ENCODE data around the gene B4GAT1. TPM values are rescaled to one million over a fixed set of nuclear protein-coding genes. Genes with fewer than 3 reads are reported as not detected.

The B4GAT1 gene
- 10 to 100 TPM; 39.7 to 62.0 (median 47.6) TPM for total RNA-seq

GRCh38 chr11:66347425-66348276 lies at the start of gene B4GAT1:
Gene B4GAT1, minus strand, starts transcription at chr11:66347629. Its CDS starts 84 bp downstream, at chr11:66347545.
- TF ChIP-seq POLR2AphosphoS5 (IDR thresholded peaks at IDR 0.05) (peak; percentile 35), CTCF (IDR thresholded peaks at IDR 0.05) (no peak), POLR2A (IDR thresholded peaks at IDR 0.05) (peak; percentile 33 to 43), EP300 (IDR thresholded peaks at IDR 0.05) (no peak)
- peak within 1 kb of the TSS; percentile 66 to 97 for H3K4me3 ChIP-seq
- WGBS, 2 donors (ENCODE audit: low coverage in 1 of 2): 0% methylated on average over 12 of the region's 101 CpGs; no CpG with 5 or more reads in 1 of the 2 donors
- ATAC-seq: peak; percentile 82
- H3K27me3 ChIP-seq: no peaks in the 10 kb centered on the region
- peak within 1 kb of the TSS; percentile 81 to 96 (median 90) for H3K27ac ChIP-seq
- peaks cover 0 to 53% (median 28%) of the 10 kb centered on the region in 3 donors for H3K4me1 ChIP-seq
- no peaks in the 10 kb centered on the region for H3K36me3 ChIP-seq
- H3K9me3 ChIP-seq: no peaks in the 10 kb centered on the region

- 60 to 70% methylated on average over 2 to 3 of the region's 3 CpGs for WGBS, 2 donors (ENCODE audit: low coverage in 1 of 2)
These were observed 46.5 kb upstream of the B4GAT1 start for GRCh38 chr11:66393954-66394353.

GRCh38 chr11:66391322-66391721 lies 43.9 kb upstream of the B4GAT1 start:
- WGBS, 2 donors (ENCODE audit: low coverage in 1 of 2): 76 to 79% methylated on average over 6 of the region's 6 CpGs
- Histone ChIP-seq H3K36me3 (no peaks in the 10 kb centered on the region), H3K4me1 (peaks cover 0 to 10% (median 0%) of the 10 kb centered on the region in 3 donors), H3K27ac (no peak overlapping the region), H3K27me3 (no peaks in the 10 kb centered on the region), H3K4me3 (no peak overlapping the region), H3K9me3 (no peaks in the 10 kb centered on the region)
- ATAC-seq: no peak
- no peak for TF ChIP-seq CTCF (IDR thresholded peaks at IDR 0.05)
- TF ChIP-seq POLR2AphosphoS5 (IDR thresholded peaks at IDR 0.05): no peak
- TF ChIP-seq EP300 (IDR thresholded peaks at IDR 0.05): no peak
- no peak for TF ChIP-seq POLR2A (IDR thresholded peaks at IDR 0.05)

More at GRCh38 chr11:66393954-66394353, 46.5 kb upstream of the B4GAT1 start:
- no peaks in the 10 kb centered on the region for H3K9me3 ChIP-seq
- ATAC-seq: no peak
- H3K27me3 ChIP-seq: no peaks in the 10 kb centered on the region
- no peak overlapping the region for H3K4me3 ChIP-seq
- peaks cover 0 to 5% (median 0%) of the 10 kb centered on the region in 3 donors for H3K4me1 ChIP-seq
- TF ChIP-seq CTCF (IDR thresholded peaks at IDR 0.05): no peak
- TF ChIP-seq POLR2AphosphoS5 (IDR thresholded peaks at IDR 0.05): no peak
- TF ChIP-seq EP300 (IDR thresholded peaks at IDR 0.05): no peak
- TF ChIP-seq POLR2A (IDR thresholded peaks at IDR 0.05): no peak
- H3K27ac ChIP-seq: no peak overlapping the region
- no peaks in the 10 kb centered on the region for H3K36me3 ChIP-seq

GRCh38 chr11:66388780-66389386 lies 41.5 kb upstream of the B4GAT1 start:
- Histone ChIP-seq H3K27ac (no peak overlapping the region), H3K9me3 (no peaks in the 10 kb centered on the region), H3K4me3 (no peak overlapping the region), H3K27me3 (peaks cover 6% of the 10 kb centered on the region), H3K36me3 (no peaks in the 10 kb centered on the region), H3K4me1 (peaks cover 0 to 11% (median 0%) of the 10 kb centered on the region in 3 donors)
- TF ChIP-seq POLR2AphosphoS5 (IDR thresholded peaks at IDR 0.05): no peak
- peak; percentile 26 to 78 (median 51) for TF ChIP-seq CTCF (IDR thresholded peaks at IDR 0.05)
- ATAC-seq: peak; percentile 32
- WGBS, 2 donors (ENCODE audit: low coverage in 1 of 2): 23 to 30% methylated on average over 6 to 8 of the region's 8 CpGs

All from gastroesophageal sphincter (tissue), 4 donors.